NCI-H510A treated with DMSO at 0.1 percent for 48 hours (cell line): ENCODE results near the gene CELF5.

Experiments
- DNase-seq: peaks from one replicate; lab custom pipeline; 2025; lab: John Stamatoyannopoulos, UW

CELF5 gene

GRCh38 chr19:3243819-3244700 lies 19.6 kb downstream of the CELF5 start:
- DNase-seq: no peak

- no peak for DNase-seq
Observed at GRCh38 chr19:3245050-3245449, 20.6 kb downstream of the CELF5 start.

GRCh38 chr19:3248728-3249326 lies 24.4 kb downstream of the CELF5 start:
- DNase-seq: no peak

GRCh38 chr19:3249408-3249807 lies 24.9 kb downstream of the CELF5 start:
- DNase-seq: no peak

GRCh38 chr19:3250675-3251074 lies 26.2 kb downstream of the CELF5 start:
- DNase-seq: no peak

GRCh38 chr19:3251229-3251628 lies 26.8 kb downstream of the CELF5 start:
- no peak for DNase-seq

- no peak for DNase-seq
Observed at GRCh38 chr19:3252650-3253049, 28.2 kb downstream of the CELF5 start.

- DNase-seq: no peak
Observed at GRCh38 chr19:3253270-3253669, 28.8 kb downstream of the CELF5 start.

- no peak for DNase-seq
Observed at GRCh38 chr19:3254520-3254919, 30.1 kb downstream of the CELF5 start.

- no peak for DNase-seq
Observed at GRCh38 chr19:3257071-3257470, 32.6 kb downstream of the CELF5 start.

- no peak for DNase-seq
Observed at GRCh38 chr19:3262362-3262761, 37.9 kb downstream of the CELF5 start.

GRCh38 chr19:3263866-3264265 lies 39.4 kb downstream of the CELF5 start:
- no peak for DNase-seq

- DNase-seq: no peak
Observed at GRCh38 chr19:3265432-3265831, 41.0 kb downstream of the CELF5 start.

- no peak for DNase-seq
Observed at GRCh38 chr19:3266092-3266693, 41.7 kb downstream of the CELF5 start.

GRCh38 chr19:3266792-3267514 lies 42.5 kb downstream of the CELF5 start:
- no peak for DNase-seq

GRCh38 chr19:3268326-3268725 lies 43.9 kb downstream of the CELF5 start:
- no peak for DNase-seq

- no peak for DNase-seq
Observed at GRCh38 chr19:3268763-3269162, 44.3 kb downstream of the CELF5 start.

GRCh38 chr19:3269916-3270671 lies 45.6 kb downstream of the CELF5 start:
- no peak for DNase-seq

- DNase-seq: no peak
Observed at GRCh38 chr19:3270902-3271301, 46.4 kb downstream of the CELF5 start.

- no peak for DNase-seq
Observed at GRCh38 chr19:3272401-3272931, 48.0 kb downstream of the CELF5 start.

- DNase-seq: no peak
Observed at GRCh38 chr19:3272952-3273351, 48.5 kb downstream of the CELF5 start.
